GM12865 (cell line): Measurements from ENCODE around the gene CPLANE2.
"Not testable (repeated sequence)": the region's sequence is repeated elsewhere in the genome, so short reads cannot be mapped to it uniquely, and the experiment has no call there.

Experiments used
- DNase-seq: peaks from one replicate; pipeline ENCODE4 v3.0.0; 2010; ENCODE audit warnings: low read depth
- H3K4me3 ChIP-seq: 2 replicates; pipeline ENCODE4 v1.5.1; 2011; ENCODE audit warnings: mild to moderate bottlenecking, low read depth, low read length, control low read depth
- TF ChIP-seq, protein P1 (sequence below): IDR thresholded peaks from 2 replicates; pipeline ENCODE4 v1.5.1; 2011; ENCODE audit warnings: low read length, control low read depth, low read depth, inconsistent platforms; ENCODE audit not compliant: insufficient read depth; ENCODE audit errors: missing control alignments

CPLANE2 gene

GRCh38 chr1:16204216-16204615, 32.8 kb downstream of the CPLANE2 start:
- TF ChIP-seq, protein P1, sequence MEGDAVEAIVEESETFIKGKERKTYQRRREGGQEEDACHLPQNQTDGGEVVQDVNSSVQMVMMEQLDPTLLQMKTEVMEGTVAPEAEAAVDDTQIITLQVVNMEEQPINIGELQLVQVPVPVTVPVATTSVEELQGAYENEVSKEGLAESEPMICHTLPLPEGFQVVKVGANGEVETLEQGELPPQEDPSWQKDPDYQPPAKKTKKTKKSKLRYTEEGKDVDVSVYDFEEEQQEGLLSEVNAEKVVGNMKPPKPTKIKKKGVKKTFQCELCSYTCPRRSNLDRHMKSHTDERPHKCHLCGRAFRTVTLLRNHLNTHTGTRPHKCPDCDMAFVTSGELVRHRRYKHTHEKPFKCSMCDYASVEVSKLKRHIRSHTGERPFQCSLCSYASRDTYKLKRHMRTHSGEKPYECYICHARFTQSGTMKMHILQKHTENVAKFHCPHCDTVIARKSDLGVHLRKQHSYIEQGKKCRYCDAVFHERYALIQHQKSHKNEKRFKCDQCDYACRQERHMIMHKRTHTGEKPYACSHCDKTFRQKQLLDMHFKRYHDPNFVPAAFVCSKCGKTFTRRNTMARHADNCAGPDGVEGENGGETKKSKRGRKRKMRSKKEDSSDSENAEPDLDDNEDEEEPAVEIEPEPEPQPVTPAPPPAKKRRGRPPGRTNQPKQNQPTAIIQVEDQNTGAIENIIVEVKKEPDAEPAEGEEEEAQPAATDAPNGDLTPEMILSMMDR: no peak
- H3K4me3 ChIP-seq: no peak overlapping the region
- DNase-seq: no peak

GRCh38 chr1:16203550-16203949, 33.4 kb downstream of the CPLANE2 start:
- no peak for DNase-seq
- H3K4me3 ChIP-seq: no peak overlapping the region
- TF ChIP-seq, protein P1: no peak

- H3K4me3 ChIP-seq: no peak overlapping the region
- TF ChIP-seq, protein P1: no peak
- no peak for DNase-seq
These were observed 34.4 kb downstream of the CPLANE2 start for GRCh38 chr1:16202281-16203210.

DNA sequence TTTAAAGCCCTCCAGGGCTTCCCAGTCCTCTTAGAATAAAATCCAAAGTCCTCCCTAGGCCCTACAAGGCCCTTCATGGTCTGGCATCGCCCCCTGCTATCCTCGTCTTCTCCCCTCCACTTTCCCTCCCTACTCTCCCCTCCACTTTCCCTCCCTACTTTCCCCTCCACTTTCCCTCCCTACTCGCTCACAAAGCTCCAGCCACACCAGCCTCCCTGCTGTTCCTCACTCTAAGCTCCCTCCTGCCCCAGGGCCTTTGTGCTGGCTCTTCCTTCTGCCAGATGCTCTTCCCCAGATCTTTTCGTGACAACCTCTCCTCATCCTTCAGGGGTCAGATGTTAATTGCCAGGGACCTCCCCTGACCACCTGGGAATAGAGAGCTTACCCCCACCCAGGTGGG, 37.3 kb downstream of the CPLANE2 start:
- TF ChIP-seq, protein P1: no peak
- DNase-seq: no peak
- H3K4me3 ChIP-seq: no peak overlapping the region

DNA sequence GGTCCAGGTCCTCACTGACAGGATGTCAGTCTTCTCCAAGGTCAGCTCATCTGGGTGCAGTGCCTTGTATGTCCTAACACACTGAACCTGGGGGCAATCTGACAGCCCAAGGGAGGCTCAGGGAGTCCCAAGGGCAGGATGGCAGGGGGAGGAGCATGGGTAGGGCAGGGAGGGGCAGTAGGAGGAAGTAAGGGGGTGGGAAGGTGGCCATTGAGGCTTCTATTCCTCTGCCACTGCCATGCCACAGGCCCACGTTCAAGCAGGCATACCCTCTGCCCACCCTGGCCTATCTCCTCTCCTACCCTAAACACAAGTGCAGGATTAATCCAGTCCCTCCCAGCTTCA, 37.9 kb downstream of the CPLANE2 start:
- DNase-seq: no peak
- TF ChIP-seq, protein P1: no peak
- no peak overlapping the region for H3K4me3 ChIP-seq

GRCh38 chr1:16198444-16199156, 38.4 kb downstream of the CPLANE2 start:
- DNase-seq: no peak
- TF ChIP-seq, protein P1: no peak
- no peak overlapping the region for H3K4me3 ChIP-seq

DNA sequence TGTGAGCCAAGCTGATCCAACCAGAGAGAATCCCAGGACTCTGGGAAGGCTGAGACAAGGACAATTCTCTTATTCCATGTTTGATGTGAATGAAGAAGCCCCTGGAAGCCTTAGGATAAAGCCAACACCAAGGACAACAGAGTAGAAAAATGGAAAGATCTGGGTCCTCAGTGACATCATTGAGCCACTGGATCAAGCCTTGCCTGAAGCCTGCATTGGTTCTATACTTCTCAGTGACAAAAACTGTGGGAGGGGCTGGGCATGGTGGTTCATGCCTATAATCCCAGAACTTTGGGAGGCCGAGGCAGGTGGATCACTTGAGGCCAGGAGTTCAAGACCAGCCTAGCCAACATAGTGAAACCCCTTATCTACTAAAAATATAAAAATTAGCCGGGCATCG, 40.1 kb downstream of the CPLANE2 start:
- no peak overlapping the region for H3K4me3 ChIP-seq
- no peak for DNase-seq
- TF ChIP-seq, protein P1: no peak

GRCh38 chr1:16196139-16196538, 40.8 kb downstream of the CPLANE2 start:
- DNase-seq, H3K4me3 ChIP-seq: not testable (repeated sequence)
